ENCODE measurements around the gene CSNK1D. TPM values are rescaled to one million over a fixed set of nuclear protein-coding genes. Genes with fewer than 3 reads are reported as not detected.
A peak's percentile ranks its signal among the peaks of the same experiment; 100 is the strongest.

Gene CSNK1D
- total RNA-seq, 2 experiments from 2014 or later: 277 to 286 TPM

DNA sequence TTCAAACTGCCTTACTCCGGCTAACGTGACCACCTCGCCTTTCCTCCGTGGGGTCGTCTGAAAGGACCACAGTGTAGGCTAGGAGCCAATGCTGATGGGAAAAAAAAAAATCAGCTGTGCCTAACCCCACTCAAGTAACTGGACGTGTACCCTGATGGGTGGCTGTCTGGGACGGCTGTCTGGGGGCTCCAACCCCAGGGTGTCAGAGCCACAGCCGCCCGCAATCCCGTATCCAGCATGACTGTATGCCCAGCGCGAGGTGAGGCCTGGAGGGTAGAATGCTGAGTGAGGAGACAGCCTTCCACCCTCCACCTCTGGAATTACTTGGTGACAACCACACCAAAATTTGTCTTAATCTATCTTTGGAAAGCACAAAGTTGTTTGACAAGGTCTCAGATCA, 2.8 kb downstream of the CSNK1D start:
- Mint-ChIP-seq H3K27ac (peak overlapping the region; percentile 85), H3K36me3 (ENCODE audit: low read depth) (peaks cover 69% of the 10 kb centered on the region), H3K9me3 (no peaks in the 10 kb centered on the region), H3K4me3 (peak overlapping the region; percentile 90), H3K27me3 (no peaks in the 10 kb centered on the region), H3K4me1 (ENCODE audit: low read depth) (peaks cover 63% of the 10 kb centered on the region)
- peaks cover 76% of the 10 kb centered on the region for H3K4me1 ChIP-seq (ENCODE audit: insufficient read depth, low read length)
- TF ChIP-seq, protein P1, sequence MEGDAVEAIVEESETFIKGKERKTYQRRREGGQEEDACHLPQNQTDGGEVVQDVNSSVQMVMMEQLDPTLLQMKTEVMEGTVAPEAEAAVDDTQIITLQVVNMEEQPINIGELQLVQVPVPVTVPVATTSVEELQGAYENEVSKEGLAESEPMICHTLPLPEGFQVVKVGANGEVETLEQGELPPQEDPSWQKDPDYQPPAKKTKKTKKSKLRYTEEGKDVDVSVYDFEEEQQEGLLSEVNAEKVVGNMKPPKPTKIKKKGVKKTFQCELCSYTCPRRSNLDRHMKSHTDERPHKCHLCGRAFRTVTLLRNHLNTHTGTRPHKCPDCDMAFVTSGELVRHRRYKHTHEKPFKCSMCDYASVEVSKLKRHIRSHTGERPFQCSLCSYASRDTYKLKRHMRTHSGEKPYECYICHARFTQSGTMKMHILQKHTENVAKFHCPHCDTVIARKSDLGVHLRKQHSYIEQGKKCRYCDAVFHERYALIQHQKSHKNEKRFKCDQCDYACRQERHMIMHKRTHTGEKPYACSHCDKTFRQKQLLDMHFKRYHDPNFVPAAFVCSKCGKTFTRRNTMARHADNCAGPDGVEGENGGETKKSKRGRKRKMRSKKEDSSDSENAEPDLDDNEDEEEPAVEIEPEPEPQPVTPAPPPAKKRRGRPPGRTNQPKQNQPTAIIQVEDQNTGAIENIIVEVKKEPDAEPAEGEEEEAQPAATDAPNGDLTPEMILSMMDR (IDR thresholded peaks at IDR 0.05): no peak
- no peaks in the 10 kb centered on the region for H3K27me3 ChIP-seq (ENCODE audit: control insufficient read depth in 1 of 2, insufficient read depth in 2 of 2, low read length in 2 of 2)
- peaks cover 50% of the 10 kb centered on the region for H3K36me3 ChIP-seq (ENCODE audit: insufficient read depth, low read length)
- DNase-seq (no peak), ATAC-seq (ENCODE audit: poor library complexity) (no peak)
- CTCF ChIA-PET: no interaction called here
- H3K27ac ChIP-seq (ENCODE audit: low read depth in 1 of 2, low read length in 2 of 2): no peak overlapping the region
- POLR2A ChIA-PET: interaction anchor here (2.0 kb wide), 1 partner anchor 28 kb away, joined by 7 read pairs; no protein-coding TSS in a partner anchor
- H3K4me3 ChIP-seq (ENCODE audit: low read length): no peak overlapping the region
- intact Hi-C loops (cut with DNase I, micrococcal nuclease): loop anchor here (1.0 to 5.0 kb wide), 2 partner anchors 33 to 51 kb away; no protein-coding TSS in a partner anchor
- no peaks in the 10 kb centered on the region for H3K9me3 ChIP-seq (ENCODE audit: control insufficient read depth in 1 of 2, insufficient read depth in 1 of 2, low read length in 2 of 2)

DNA sequence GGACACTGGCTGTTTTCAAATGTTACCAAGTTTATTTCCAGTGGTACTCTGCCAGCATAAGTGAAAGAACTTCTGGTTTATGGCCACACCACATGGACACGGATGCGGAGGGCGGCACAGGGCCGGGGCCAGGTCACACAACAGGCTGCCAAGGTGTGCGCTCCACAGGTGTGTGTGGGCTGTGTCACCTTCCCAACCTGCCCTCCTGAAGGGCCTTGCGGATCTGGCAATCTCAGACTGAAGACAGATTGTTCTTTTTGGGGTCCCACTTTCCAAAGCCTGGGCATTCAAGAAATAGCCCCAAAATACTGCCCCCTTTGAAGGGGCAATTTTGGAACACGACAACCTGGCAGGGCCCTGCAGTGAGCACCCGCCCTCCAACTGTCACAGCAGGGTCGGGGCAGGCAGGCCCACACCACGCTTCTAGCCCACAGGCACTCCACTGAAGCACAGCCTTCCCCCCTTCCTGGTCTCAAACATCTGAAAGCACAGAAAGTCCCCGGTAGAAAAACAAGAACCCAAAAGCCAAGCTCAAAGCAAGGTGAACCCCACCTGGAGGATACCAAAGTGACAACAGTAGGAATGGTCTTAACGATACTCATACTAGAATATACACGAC, 3.5 kb downstream of the CSNK1D start:
- H3K36me3 ChIP-seq (ENCODE audit: insufficient read depth, low read length): peaks cover 57% of the 10 kb centered on the region

DNA sequence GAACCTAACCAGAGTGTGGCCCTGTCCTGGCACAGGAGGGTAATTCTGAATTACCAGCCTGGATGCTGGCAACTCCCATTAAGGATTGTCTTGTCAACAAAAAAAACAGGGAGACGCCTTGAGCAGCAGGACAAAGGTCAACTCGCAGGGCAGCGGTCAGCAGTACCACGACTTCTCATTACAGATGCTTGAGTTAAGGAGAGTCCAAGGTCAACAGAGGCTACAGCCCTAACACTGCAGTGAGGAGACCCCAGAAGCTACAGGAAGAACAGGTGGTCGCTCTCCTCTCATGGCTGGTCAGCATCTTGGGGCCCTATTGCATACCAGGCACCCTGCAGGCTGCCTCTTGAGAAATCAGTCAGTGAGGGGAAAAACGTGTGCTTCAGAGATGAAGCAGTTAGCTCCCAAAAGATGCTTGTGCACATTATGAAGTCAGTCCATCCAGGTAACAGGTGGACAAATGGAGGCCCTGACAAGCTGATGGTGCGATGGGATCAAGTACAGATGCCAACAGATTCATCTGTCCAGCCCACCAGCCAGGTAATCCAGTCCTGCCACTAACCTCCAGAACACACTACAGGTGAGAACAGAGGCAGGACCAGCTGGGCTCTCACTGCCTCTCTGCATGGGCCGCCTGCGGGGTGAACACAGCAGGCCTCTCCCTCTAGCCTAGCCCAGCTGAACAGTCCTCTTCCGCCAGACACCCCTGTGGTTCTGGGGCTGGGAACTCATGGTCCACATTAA, 4.2 kb downstream of the CSNK1D start:
- Histone ChIP-seq H3K4me3 (ENCODE audit: low read length) (no peak overlapping the region), H3K27ac (ENCODE audit: low read depth in 1 of 2, low read length in 2 of 2) (peak overlapping the region in 1 of 2 donors; percentile 40), H3K36me3 (ENCODE audit: insufficient read depth, low read length) (peaks cover 63% of the 10 kb centered on the region), H3K4me1 (ENCODE audit: insufficient read depth, low read length) (peaks cover 76% of the 10 kb centered on the region), H3K27me3 (ENCODE audit: control insufficient read depth in 1 of 2, insufficient read depth in 2 of 2, low read length in 2 of 2) (no peaks in the 10 kb centered on the region), H3K9me3 (ENCODE audit: control insufficient read depth in 1 of 2, insufficient read depth in 1 of 2, low read length in 2 of 2) (no peaks in the 10 kb centered on the region)
- intact Hi-C loops (cut with DNase I, micrococcal nuclease): no loop called here
- no peaks in the 10 kb centered on the region for H3K27me3 Mint-ChIP-seq
- CTCF ChIA-PET: interaction anchor here (0.7 to 1.1 kb wide), 2 partner anchors 10 to 25 kb away, joined by 3 to 5 read pairs; no protein-coding TSS in a partner anchor
- H3K4me3 Mint-ChIP-seq: peak overlapping the region; percentile 45
- H3K36me3 Mint-ChIP-seq (ENCODE audit: low read depth): peaks cover 81% of the 10 kb centered on the region
- POLR2A ChIA-PET: interaction anchor here (0.7 to 2.0 kb wide), 3 partner anchors 24 to 68 kb away, joined by 3 to 7 read pairs (median 5); no protein-coding TSS in a partner anchor
- ATAC-seq (ENCODE audit: poor library complexity): no peak
- H3K9me3 Mint-ChIP-seq: no peaks in the 10 kb centered on the region
- peak overlapping the region; percentile 85 for H3K27ac Mint-ChIP-seq
- peaks cover 64% of the 10 kb centered on the region for H3K4me1 Mint-ChIP-seq (ENCODE audit: low read depth)
- no peak for DNase-seq
- TF ChIP-seq, protein P1 (IDR thresholded peaks at IDR 0.05): no peak

More for the DNA sequence above, 3.5 kb downstream of the CSNK1D start:
- H3K4me3 ChIP-seq (ENCODE audit: low read length): no peak overlapping the region
- H3K27ac ChIP-seq (ENCODE audit: low read depth in 1 of 2, low read length in 2 of 2): peak overlapping the region in 1 of 2 donors; percentile 40
- TF ChIP-seq, protein P1 (IDR thresholded peaks at IDR 0.05): no peak
- peak overlapping the region; percentile 85 for H3K27ac Mint-ChIP-seq
- DNase-seq: peak in 2 of 14 experiments; percentile 13 to 40
- no peaks in the 10 kb centered on the region for H3K9me3 Mint-ChIP-seq
- no peaks in the 10 kb centered on the region for H3K9me3 ChIP-seq (ENCODE audit: control insufficient read depth in 1 of 2, insufficient read depth in 1 of 2, low read length in 2 of 2)
- ChIA-PET CTCF (interaction anchor here (1.1 kb wide), 1 partner anchor 26 kb away, joined by 3 read pairs; no protein-coding TSS in a partner anchor), POLR2A (interaction anchor here (0.6 to 2.0 kb wide), 3 partner anchors 27 to 69 kb away, joined by 3 to 7 read pairs (median 3); no protein-coding TSS in a partner anchor)
- peaks cover 76% of the 10 kb centered on the region for H3K4me1 ChIP-seq (ENCODE audit: insufficient read depth, low read length)
- no peak for ATAC-seq (ENCODE audit: poor library complexity)
- no peaks in the 10 kb centered on the region for H3K27me3 ChIP-seq (ENCODE audit: control insufficient read depth in 1 of 2, insufficient read depth in 2 of 2, low read length in 2 of 2)
- H3K27me3 Mint-ChIP-seq: no peaks in the 10 kb centered on the region
- intact Hi-C loops (cut with DNase I, micrococcal nuclease): loop anchor here (1.0 to 5.0 kb wide), 2 partner anchors 33 to 51 kb away; no protein-coding TSS in a partner anchor
- H3K36me3 Mint-ChIP-seq (ENCODE audit: low read depth): peaks cover 74% of the 10 kb centered on the region
- peak overlapping the region; percentile 90 for H3K4me3 Mint-ChIP-seq
- peaks cover 64% of the 10 kb centered on the region for H3K4me1 Mint-ChIP-seq (ENCODE audit: low read depth)
